ENCODE measurements around the gene CD83. TPM values are rescaled to one million over a fixed set of nuclear protein-coding genes. Genes with fewer than 3 reads are reported as not detected.

Gene CD83
- total and polyA plus RNA-seq, 2 of the 8 experiments (the other 6 are each of a cell fraction or from before 2014, with no cell fraction given) = 4.6 to 8.5 TPM

GRCh38 chr6:14128746-14129145, 11.2 kb downstream of the CD83 start:
- no peak overlapping the region for H2BK120ac ChIP-seq (replicated peaks; ENCODE audit: low read depth, low read length)
- CTCF ChIA-PET (ENCODE audit: partially characterized antibody) = interaction anchor here (0.6 to 3.5 kb wide), 20 partner anchors 9 to 1422 kb away, joined by 3 to 49 read pairs (median 4); no protein-coding TSS in a partner anchor

More at GRCh38 chr6:14128746-14129145, 11.2 kb downstream of the CD83 start:
- H2AFZ ChIP-seq (ENCODE audit: low read length) = 0 out of 2 replicates have a peak overlapping the region, but pooled peaks have one; percentile 17
- no peak overlapping the region for H2BK15ac ChIP-seq (ENCODE audit: low read length)
- no peak overlapping the region for H3K14ac ChIP-seq (ENCODE audit: insufficient read length)
- H3K4me1 ChIP-seq (replicated peaks in 1 of 4; ENCODE audit: control insufficient read depth in 3 of 4, insufficient read depth in 4 of 4, low read length in 3 of 4) = peaks cover 4 to 19% (median 16%) of the 10 kb centered on the region in 4 experiments
- H3K79me1 ChIP-seq (ENCODE audit: low read depth, low read length) = no peaks in the 10 kb centered on the region
- no peaks in the 10 kb centered on the region; a peak in 1 of 4 replicates for H3K79me2 ChIP-seq (ENCODE audit: control insufficient read depth in 1 of 2, insufficient read depth in 2 of 2, low read length in 2 of 2)
- no peak overlapping the region for H2AK5ac ChIP-seq (ENCODE audit: low read depth, low read length)
- no peak overlapping the region for H2BK5ac ChIP-seq (ENCODE audit: low read depth, low read length)
- H3K23me2 ChIP-seq (ENCODE audit: low read depth, low read length) = no peaks in the 10 kb centered on the region; the same call in 1 of the 2 replicates
- H4K20me1 ChIP-seq (replicated peaks in 1 of 2; ENCODE audit: control insufficient read depth in 1 of 2, insufficient read depth in 2 of 2, low read length in 2 of 2) = no peaks in the 10 kb centered on the region
- DNase-seq (ENCODE audit: low read depth in 1 of 2, low spot score in 2 of 2) = no peak
- WGBS, 2 experiments (ENCODE audit: extremely low coverage in 1 of 2, insufficient coverage in 1 of 2, insufficient read length in 1 of 2, insufficient replicate concordance in 2 of 2, low coverage in 1 of 2, low lambda C conversion rate in 2 of 2, missing lambda C conversion rate in 1 of 2) = 46% methylated on average over 4 of the region's 4 CpGs; no CpG with 5 or more reads in 1 of the 2 experiments
- H4K8ac ChIP-seq (ENCODE audit: extremely low read depth, insufficient read depth, low read length) = no peak overlapping the region
- no peak for FAIRE-seq
- H3K9ac ChIP-seq (replicated peaks in 1 of 4; ENCODE audit: extremely low read depth in 1 of 4, low read depth in 3 of 4, low read length in 3 of 4) = no peak overlapping the region
- no peak overlapping the region for H3K23ac ChIP-seq (ENCODE audit: insufficient read length)
- H3K27me3 ChIP-seq (replicated peaks in 1 of 4; ENCODE audit: control insufficient read depth in 3 of 4, extremely low read depth in 1 of 4, insufficient read depth in 3 of 4, low read length in 3 of 4) = no peaks in the 10 kb centered on the region; a peak in 1 of 7 replicates
- POLR2A ChIA-PET (ENCODE audit: partially characterized antibody) = no interaction called here
- H3K4ac ChIP-seq (replicated peaks; ENCODE audit: insufficient read length, low read depth, low read length) = no peak overlapping the region
- H3K9me3 ChIP-seq (ENCODE audit: insufficient read depth in 2 of 2, low read depth in 1 of 2, low read length in 1 of 2) = no peaks in the 10 kb centered on the region
- H2BK20ac ChIP-seq (ENCODE audit: low read length) = no peak overlapping the region; the same call in 1 of the 2 replicates
- H4K5ac ChIP-seq (ENCODE audit: insufficient read length, low read depth, low read length) = no peak overlapping the region
- TF ChIP-seq ASH2L (IDR thresholded peaks at IDR 0.05; ENCODE audit: low read length) = no peak
- no peak for TF ChIP-seq GABPA (IDR thresholded peaks at IDR 0.05; ENCODE audit: borderline replicate concordance, insufficient read depth, low read length)
- no peak for TF ChIP-seq YY1 (IDR thresholded peaks at IDR 0.05; ENCODE audit: low read depth, low read length)
- no peak for TF ChIP-seq CBX8 (IDR thresholded peaks at IDR 0.05; ENCODE audit: borderline replicate concordance, low read depth, low read length)
- no peak for TF ChIP-seq TAF1 (IDR thresholded peaks at IDR 0.05; ENCODE audit: low read depth, low read length)
- no peak for TF ChIP-seq PHF8 (conservative IDR thresholded peaks at IDR 0.05; ENCODE audit: low read depth, low read length)
- TF ChIP-seq EZH2 (IDR thresholded peaks at IDR 0.05; ENCODE audit: low read depth, low read length, severe bottlenecking) = no peak
- TF ChIP-seq NANOG (IDR thresholded peaks at IDR 0.05; ENCODE audit: insufficient read depth, low read depth, low read length, poor library complexity, severe bottlenecking) = no peak
- H3K18ac ChIP-seq (ENCODE audit: extremely low read depth, low read length) = peak overlapping the region; percentile 55
- no peak overlapping the region for H3K56ac ChIP-seq (replicated peaks; ENCODE audit: insufficient read length, low read depth, low read length)
- no peak overlapping the region for H4K91ac ChIP-seq (replicated peaks; ENCODE audit: insufficient read length, low read length)
- no peak overlapping the region for H3K27ac ChIP-seq (ENCODE audit: low read depth, low read length)
- H2BK12ac ChIP-seq (ENCODE audit: low read depth, low read length) = 0 out of 2 replicates have a peak overlapping the region, but pooled peaks have one; percentile 3
- H3K36me3 ChIP-seq (ENCODE audit: control insufficient read depth in 2 of 4, insufficient read depth in 4 of 4, low read length in 3 of 4) = no peaks in the 10 kb centered on the region
- H3K4me2 ChIP-seq (ENCODE audit: insufficient read depth in 1 of 2, low read depth in 2 of 2, low read length in 2 of 2) = peak overlapping the region; percentile 0 to 5
- H3K4me3 ChIP-seq (ENCODE audit: extremely low read depth in 1 of 4, insufficient read depth in 2 of 4, low read depth in 3 of 4, low read length in 4 of 4) = peak overlapping the region in 1 of 4 experiments; percentile 2; a peak in 1 of 8 replicates
